Measurements from ENCODE around the gene SORCS2.

DNA sequence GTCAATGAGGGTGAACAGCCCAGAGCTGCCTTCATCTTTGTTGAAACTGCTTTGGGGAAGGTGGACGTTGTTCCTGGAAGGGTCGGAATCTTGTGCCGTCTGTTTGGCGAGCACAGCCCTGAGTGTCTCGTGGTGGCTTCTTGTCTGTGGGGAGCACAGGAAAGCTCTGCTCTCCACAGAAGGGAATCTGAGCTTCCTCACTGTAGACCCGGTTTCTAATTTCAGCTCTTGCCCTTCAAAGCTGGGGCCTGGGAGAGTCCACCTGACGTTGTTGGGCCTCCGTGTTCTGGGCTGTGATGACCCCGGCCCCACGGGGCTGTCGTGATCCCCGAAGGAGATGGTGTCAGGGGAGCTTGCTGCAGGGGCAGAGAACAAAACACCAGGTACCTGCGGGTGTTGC, 47.5 kb downstream of the SORCS2 start:
- TF ChIP-seq, protein P1, sequence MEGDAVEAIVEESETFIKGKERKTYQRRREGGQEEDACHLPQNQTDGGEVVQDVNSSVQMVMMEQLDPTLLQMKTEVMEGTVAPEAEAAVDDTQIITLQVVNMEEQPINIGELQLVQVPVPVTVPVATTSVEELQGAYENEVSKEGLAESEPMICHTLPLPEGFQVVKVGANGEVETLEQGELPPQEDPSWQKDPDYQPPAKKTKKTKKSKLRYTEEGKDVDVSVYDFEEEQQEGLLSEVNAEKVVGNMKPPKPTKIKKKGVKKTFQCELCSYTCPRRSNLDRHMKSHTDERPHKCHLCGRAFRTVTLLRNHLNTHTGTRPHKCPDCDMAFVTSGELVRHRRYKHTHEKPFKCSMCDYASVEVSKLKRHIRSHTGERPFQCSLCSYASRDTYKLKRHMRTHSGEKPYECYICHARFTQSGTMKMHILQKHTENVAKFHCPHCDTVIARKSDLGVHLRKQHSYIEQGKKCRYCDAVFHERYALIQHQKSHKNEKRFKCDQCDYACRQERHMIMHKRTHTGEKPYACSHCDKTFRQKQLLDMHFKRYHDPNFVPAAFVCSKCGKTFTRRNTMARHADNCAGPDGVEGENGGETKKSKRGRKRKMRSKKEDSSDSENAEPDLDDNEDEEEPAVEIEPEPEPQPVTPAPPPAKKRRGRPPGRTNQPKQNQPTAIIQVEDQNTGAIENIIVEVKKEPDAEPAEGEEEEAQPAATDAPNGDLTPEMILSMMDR (conservative IDR thresholded peaks at IDR 0.05; ENCODE audit: low read depth, low read length) = no peak
- TF ChIP-seq EZH2 (IDR thresholded peaks at IDR 0.05; ENCODE audit: borderline replicate concordance, low read depth, low read length, poor library complexity, severe bottlenecking) = no peak

Data from A673 (cell line).